HEK293 (cell line): ENCODE results near the gene CDIPT.

Experiments
- ZNF37A ChIP-seq: fragments of 450-650 bp; IDR thresholded peaks from 2 replicates; pipeline ENCODE4 v1.5.1; 2018; ENCODE audit warnings: missing biosample characterization, missing genetic modification characterization
- TF ChIP-seq, protein P1 (sequence below): fragments of 450-650 bp; formaldehyde crosslinking; IDR thresholded peaks from 2 replicates; pipeline ENCODE4 v1.5.1; 2016; ENCODE audit warnings: missing biosample characterization, missing genetic modification characterization
- TF ChIP-seq, protein P2 (sequence below): fragments of 450-650 bp; formaldehyde crosslinking; IDR thresholded peaks from 2 replicates; pipeline ENCODE4 v1.5.1; 2016; ENCODE audit warnings: missing biosample characterization, missing genetic modification characterization
- TF ChIP-seq, protein P3 (sequence below): fragments of 450-650 bp; formaldehyde crosslinking; IDR thresholded peaks from 2 replicates; pipeline ENCODE4 v1.5.1; 2017; ENCODE audit warnings: missing biosample characterization, missing genetic modification characterization

DNA sequence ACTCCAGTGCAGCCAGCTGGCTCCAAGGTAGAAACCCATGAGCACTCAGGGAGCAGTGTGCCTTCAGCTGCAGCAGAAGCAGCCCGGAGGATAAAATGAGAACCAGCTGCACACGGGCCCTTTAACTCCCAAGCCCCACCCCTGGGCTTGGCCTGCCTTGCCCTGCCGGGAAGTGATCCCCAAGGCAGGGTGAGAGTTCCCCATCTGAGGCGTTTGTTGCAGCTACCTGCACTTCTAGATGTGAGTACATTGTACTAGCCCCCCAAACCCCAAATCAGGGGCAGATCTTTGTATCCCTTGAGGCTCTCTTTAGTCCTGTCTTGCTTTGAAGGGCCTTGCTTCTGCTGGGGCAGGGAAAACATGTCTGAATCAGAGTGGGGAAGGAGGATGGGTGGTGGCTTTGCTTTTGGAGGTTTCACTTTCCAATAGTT lies 42.7 kb downstream of the CDIPT start, which contains the start of gene MVP:
- TF ChIP-seq, protein P1, sequence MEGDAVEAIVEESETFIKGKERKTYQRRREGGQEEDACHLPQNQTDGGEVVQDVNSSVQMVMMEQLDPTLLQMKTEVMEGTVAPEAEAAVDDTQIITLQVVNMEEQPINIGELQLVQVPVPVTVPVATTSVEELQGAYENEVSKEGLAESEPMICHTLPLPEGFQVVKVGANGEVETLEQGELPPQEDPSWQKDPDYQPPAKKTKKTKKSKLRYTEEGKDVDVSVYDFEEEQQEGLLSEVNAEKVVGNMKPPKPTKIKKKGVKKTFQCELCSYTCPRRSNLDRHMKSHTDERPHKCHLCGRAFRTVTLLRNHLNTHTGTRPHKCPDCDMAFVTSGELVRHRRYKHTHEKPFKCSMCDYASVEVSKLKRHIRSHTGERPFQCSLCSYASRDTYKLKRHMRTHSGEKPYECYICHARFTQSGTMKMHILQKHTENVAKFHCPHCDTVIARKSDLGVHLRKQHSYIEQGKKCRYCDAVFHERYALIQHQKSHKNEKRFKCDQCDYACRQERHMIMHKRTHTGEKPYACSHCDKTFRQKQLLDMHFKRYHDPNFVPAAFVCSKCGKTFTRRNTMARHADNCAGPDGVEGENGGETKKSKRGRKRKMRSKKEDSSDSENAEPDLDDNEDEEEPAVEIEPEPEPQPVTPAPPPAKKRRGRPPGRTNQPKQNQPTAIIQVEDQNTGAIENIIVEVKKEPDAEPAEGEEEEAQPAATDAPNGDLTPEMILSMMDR (tag by site-specific recombination), result no peak
- TF ChIP-seq, protein P2, sequence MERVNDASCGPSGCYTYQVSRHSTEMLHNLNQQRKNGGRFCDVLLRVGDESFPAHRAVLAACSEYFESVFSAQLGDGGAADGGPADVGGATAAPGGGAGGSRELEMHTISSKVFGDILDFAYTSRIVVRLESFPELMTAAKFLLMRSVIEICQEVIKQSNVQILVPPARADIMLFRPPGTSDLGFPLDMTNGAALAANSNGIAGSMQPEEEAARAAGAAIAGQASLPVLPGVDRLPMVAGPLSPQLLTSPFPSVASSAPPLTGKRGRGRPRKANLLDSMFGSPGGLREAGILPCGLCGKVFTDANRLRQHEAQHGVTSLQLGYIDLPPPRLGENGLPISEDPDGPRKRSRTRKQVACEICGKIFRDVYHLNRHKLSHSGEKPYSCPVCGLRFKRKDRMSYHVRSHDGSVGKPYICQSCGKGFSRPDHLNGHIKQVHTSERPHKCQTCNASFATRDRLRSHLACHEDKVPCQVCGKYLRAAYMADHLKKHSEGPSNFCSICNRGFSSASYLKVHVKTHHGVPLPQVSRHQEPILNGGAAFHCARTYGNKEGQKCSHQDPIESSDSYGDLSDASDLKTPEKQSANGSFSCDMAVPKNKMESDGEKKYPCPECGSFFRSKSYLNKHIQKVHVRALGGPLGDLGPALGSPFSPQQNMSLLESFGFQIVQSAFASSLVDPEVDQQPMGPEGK (tag by site-specific recombination), result no peak
- TF ChIP-seq, protein P3, sequence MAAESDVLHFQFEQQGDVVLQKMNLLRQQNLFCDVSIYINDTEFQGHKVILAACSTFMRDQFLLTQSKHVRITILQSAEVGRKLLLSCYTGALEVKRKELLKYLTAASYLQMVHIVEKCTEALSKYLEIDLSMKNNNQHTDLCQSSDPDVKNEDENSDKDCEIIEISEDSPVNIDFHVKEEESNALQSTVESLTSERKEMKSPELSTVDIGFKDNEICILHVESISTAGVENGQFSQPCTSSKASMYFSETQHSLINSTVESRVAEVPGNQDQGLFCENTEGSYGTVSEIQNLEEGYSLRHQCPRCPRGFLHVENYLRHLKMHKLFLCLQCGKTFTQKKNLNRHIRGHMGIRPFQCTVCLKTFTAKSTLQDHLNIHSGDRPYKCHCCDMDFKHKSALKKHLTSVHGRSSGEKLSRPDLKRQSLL (tag by site-specific recombination), result no peak
- no peak for TF ChIP-seq ZNF37A (tag by site-specific recombination)
